HL-60/S4 treated with phorbol 12-myristate 13-acetate at 8.2 ng/mL for 4 days and 3 days (cell line): ENCODE data around the gene KLHDC10.
"Not testable (repeated sequence)": the region's sequence is repeated elsewhere in the genome, so short reads cannot be mapped to it uniquely, and the experiment has no call there.

Experiments
- in situ Hi-C: fragments of 300-500 bp; cut with MboI; formaldehyde crosslinking; loops from 2 replicates; pipeline ENCODE4 v1.15.0; 2022; ENCODE audit warnings: low sequenced_read_pairs

The KLHDC10 gene

GRCh38 chr7:130152493-130153210 is 82.3 kb downstream of the KLHDC10 start:
- in situ Hi-C loops, result no loop called here

DNA sequence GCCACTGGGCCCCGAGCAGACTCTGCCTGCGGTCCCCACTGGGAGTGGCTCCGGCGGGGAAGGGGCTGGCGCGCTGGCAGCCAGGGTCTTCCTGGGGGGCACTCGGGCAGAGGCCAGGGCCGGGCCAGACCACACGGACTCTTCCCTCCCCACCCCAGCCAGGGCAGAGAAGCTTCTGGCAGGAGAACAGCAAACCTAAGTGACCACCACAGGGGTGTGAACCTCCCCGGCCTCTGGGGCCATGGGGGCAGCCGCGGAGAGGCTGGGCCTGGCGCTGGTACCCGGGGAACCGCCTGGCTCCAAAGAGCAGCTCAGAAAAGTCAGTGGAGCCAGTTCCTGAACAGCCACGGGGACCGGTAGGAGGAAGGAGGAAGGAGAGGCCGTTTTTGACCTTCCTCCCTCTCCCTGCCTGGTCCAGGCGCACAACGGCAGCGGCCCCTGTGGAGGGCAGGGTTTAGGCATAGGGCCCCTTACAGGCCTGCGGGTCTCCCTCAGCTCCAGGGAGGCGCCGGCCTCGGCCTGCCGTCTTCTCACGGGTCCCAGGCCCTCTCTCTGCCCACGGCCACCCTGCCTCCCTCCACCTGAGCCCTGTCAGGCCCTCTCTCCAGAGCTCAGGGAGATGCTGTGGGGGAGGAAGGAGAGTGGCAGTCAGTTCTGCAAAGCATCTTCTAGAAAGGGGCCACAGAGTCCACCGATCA is 83.0 kb downstream of the KLHDC10 start:
- in situ Hi-C loops, result no loop called here

DNA sequence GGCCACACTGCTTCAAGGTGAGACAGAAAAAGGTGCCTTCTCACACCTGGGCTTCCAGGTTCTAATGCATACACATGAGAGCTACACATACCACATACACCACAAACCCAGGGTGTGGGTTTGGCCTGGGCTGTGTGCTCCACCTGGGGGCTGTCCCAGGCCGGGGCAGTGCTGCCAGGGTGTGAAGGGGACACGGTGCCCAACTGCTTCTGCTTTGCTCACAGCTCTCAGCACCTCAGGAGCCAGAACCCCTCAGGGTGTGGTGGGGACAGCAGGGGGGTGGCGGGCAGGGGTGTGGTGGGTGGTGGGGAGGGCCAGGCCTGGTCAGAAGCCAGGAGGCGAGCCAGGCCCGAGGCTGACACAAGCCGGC is 83.8 kb downstream of the KLHDC10 start:
- in situ Hi-C loops, result no loop called here

GRCh38 chr7:130154501-130155317 is 84.4 kb downstream of the KLHDC10 start:
- in situ Hi-C loops, result no loop called here

DNA sequence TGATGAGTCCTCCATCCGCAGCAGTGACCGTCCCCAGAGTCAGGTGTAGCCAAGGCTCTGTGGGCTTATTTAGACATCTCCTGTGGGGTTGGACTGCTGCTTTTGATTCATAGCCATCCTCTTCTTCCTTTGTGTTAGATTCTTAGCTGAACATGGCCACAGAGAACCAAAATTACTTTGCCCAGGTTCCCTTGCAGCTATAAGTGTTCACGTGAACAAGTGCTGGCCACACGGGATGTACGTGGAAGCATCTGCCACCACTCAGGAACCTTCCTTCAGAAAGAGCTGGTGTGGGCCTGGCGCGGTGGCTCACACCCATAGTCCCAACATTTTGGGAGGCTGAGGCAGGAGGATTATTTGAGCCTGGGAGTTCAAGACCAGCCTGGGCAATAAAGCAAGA is 85.8 kb downstream of the KLHDC10 start:
- in situ Hi-C loops, result no loop called here

- in situ Hi-C loops, result no loop called here
These were observed 87.4 kb downstream of the KLHDC10 start for GRCh38 chr7:130157700-130158099.

DNA sequence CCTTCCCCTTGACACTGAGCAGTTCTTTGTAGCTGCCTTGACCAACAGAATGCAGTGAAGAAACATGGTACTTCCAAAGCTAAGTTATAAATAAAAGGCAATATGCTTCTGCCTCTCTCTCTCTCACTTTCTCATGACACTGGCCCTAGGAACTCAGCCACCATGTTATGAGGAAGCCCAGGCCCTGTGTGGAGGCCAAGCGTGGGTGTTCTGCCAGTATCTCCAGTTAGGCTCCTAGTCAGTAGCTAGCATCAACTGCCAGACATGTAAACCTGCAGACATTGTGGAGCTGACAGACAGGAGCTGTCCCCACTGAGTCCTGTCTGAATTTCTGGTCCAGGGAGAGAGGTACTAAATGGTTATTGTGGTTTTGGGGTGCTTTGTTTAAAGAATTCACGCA is 89.7 kb downstream of the KLHDC10 start:
- in situ Hi-C loops, result no loop called here

DNA sequence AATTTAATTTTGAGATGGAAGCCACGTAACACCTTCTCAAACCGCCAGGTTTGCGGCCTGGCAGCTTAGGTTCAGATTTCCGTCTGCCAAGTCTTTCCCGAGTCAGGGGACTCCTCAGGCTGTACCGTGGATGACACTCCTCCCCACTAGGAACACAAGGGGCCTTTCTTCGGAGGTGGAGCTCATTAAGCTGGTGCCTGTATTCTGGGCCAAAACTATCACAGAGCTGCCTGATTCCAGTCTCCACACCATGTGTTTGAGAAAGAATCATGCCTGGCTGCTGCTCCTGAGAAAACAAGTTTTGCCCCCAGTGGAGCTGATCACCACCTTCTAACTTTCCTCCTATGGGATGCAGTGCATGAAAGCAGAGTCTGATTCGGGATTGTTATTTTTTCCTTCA is 90.1 kb downstream of the KLHDC10 start:
- in situ Hi-C loops, result no loop called here

DNA sequence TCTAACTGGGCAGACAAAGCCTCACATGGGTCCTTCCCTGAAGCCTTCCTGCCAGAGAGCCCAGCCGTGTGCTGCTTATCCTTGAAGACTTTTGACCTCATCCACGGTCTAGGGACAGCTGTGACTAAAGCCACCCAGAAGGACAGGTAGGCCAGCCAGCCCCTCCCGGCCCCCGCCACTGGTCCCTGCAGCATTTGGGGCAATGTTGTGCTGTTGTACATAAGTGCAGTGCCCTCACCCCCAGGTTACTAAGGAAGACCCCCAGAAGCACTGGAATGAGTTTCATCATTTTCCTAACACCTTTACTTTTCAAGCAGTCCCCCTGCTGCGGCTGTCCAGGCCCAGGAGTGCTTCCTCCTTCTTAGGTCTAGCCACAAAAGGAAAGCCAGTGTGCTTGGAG is 91.9 kb downstream of the KLHDC10 start:
- in situ Hi-C loops, result no loop called here

GRCh38 chr7:130174237-130174959 is 104.1 kb downstream of the KLHDC10 start:
- in situ Hi-C loops, result no loop called here

DNA sequence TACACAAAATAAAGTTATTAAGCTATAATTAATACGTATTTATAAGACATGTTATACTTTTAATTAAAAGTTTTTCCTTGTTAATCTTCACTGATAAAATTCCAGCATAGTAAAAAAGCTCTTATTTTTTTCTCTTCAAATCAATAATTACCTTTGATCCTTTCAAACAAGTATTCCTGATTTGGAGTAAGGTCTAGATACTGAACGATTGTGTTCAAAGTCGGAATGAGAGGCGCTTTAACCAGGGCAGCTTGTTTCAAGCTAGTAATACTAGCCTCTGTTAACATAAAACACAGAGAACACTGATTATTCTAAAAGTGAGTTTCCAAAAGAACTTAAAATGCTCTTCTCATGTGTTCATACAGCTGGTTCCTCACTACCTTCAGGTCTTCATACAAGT is 107.9 kb downstream of the KLHDC10 start:
- in situ Hi-C loops, result no loop called here

DNA sequence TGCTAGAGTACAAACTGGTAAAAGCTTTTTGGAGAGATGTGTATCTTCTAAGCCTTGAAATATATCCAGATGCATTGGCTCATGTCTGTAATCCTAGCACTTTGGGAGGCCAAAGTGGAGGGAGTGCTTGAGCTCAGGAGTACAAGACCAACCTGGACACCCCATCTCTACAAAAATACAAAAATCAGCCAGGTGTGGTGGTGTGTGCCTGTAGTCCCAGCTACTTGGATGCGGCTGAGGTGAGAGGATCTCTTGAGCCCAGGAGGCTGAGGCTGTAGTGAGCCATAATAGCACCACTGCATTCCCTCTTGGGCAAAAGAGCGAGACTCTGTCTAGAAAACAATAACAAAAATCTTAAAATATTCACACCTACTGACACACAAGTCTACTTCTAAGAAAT is 109.3 kb downstream of the KLHDC10 start:
- in situ Hi-C loops, result no loop called here

GRCh38 chr7:130180571-130181262 is 110.4 kb downstream of the KLHDC10 start:
- in situ Hi-C loops, result no loop called here

DNA sequence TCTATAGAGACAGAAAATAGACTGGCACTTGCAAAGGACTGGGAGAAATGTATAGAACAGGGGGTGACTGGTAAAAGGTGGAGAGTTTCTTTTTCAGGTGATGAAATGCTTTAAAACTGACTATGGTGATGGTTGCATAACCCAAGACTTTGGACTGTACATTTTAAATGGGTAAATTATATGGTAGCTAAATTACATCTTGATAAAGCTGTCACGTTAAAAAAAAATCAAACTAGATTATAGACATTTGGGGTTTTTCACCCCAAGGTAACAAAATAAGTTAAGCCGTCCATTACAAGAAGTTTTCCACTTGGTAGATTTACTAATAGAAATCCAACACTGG is 110.9 kb downstream of the KLHDC10 start:
- in situ Hi-C loops, result no loop called here

GRCh38 chr7:130182990-130183389 is 112.7 kb downstream of the KLHDC10 start:
- in situ Hi-C loops, result no loop called here

GRCh38 chr7:130184349-130184748 is 114.0 kb downstream of the KLHDC10 start:
- in situ Hi-C loops, result not testable (repeated sequence)
